GM12892 (cell line): ENCODE results near the gene TMEM134.
"Not testable (repeated sequence)": the region's sequence is repeated elsewhere in the genome, so short reads cannot be mapped to it uniquely, and the experiment has no call there.

Experiments used
- DNase-seq: peaks from one replicate; pipeline ENCODE4 v3.0.0; 2011; ENCODE audit not compliant: insufficient read length
- FAIRE-seq: peaks from 2 replicates; lab custom pipeline; 2011; peaks lifted over from hg19 to GRCh38; lab: Jason Lieb, UNC
- POLR2A ChIP-seq: IDR thresholded peaks from 2 replicates; pipeline ENCODE4 v1.6.1; 2011; ENCODE audit warnings: low read depth, low read length, control low read depth
- POLR2AphosphoS5 ChIP-seq: IDR thresholded peaks from 2 replicates; pipeline ENCODE4 v1.6.1; 2011; ENCODE audit warnings: low read depth, low read length, control low read depth
- TAF1 ChIP-seq: IDR thresholded peaks from 2 replicates; pipeline ENCODE4 v1.6.1; 2011; ENCODE audit warnings: low read depth, mild to moderate bottlenecking, control low read depth, low read length, borderline replicate concordance

TMEM134 gene

GRCh38 chr11:67472882-67473281, 3.8 kb upstream of the TMEM134 start:
- no peak for TF ChIP-seq TAF1
- no peak for TF ChIP-seq POLR2AphosphoS5
- TF ChIP-seq POLR2A = no peak
- DNase-seq = no peak

GRCh38 chr11:67470337-67471002, 1.4 kb upstream of the TMEM134 start:
- no peak for TF ChIP-seq TAF1
- TF ChIP-seq POLR2A = no peak
- TF ChIP-seq POLR2AphosphoS5 = no peak
- FAIRE-seq (peak; percentile 90), DNase-seq (no peak)

More at GRCh38 chr11:67472882-67473281, 3.8 kb upstream of the TMEM134 start:
- no peak for FAIRE-seq

- DNase-seq = no peak
Measured at GRCh38 chr11:67469508-67469811, 409 bp upstream of the TMEM134 start.

DNA sequence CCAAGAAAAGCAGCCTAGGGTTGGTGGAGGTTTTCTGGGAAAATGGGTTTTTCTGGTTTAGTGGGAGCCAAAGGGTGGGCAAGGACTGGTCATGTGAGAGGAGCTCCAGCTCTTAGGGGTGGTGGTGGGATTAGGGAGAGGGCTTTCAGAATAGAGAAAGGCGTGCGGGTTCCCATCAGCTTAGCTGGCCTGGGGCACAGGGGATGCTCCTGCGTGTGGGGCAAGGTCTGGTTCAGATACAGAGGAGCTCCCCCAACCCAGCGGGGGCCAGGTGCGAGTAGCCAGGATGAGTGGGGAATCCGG, 644 bp downstream of the TMEM134 start:
- no peak for DNase-seq
- FAIRE-seq = no peak
- no peak for TF ChIP-seq TAF1
- TF ChIP-seq POLR2AphosphoS5 = no peak
- TF ChIP-seq POLR2A = no peak

More at GRCh38 chr11:67469508-67469811, 409 bp upstream of the TMEM134 start:
- TF ChIP-seq POLR2AphosphoS5 = no peak
- TF ChIP-seq POLR2A = no peak
- no peak for TF ChIP-seq TAF1
- no peak for FAIRE-seq

DNA sequence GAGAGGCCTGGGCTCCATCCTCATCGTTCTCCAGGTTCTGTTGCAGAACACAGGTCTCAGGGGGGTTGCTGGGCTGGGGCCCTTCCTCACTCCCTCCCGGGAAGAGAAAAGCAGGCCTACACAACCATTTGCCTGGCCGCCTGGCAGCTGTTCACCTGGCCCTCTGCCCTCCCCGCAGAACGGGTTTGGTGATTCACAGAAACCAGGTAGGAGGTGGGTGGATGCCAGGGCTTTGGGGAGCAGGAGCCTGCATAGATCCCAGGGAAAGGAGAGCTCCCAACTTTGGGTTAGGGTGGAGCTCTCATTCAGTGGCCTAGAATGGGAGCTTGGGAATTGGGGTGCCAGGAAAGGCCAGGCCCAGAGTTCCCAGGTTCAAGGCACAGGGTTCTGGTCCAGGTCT, 995 bp downstream of the TMEM134 start:
- DNase-seq = no peak
- TF ChIP-seq TAF1 (no peak), POLR2A (no peak), POLR2AphosphoS5 (no peak)
- no peak for FAIRE-seq

- TF ChIP-seq POLR2AphosphoS5 = no peak
- no peak for TF ChIP-seq POLR2A
- TF ChIP-seq TAF1 = no peak
- FAIRE-seq (no peak), DNase-seq (no peak)
Measured at GRCh38 chr11:67466962-67467771, 1.9 kb downstream of the TMEM134 start.

GRCh38 chr11:67466367-67466766, 2.7 kb downstream of the TMEM134 start:
- no peak for TF ChIP-seq POLR2AphosphoS5
- no peak for TF ChIP-seq POLR2A
- TF ChIP-seq TAF1 = no peak
- FAIRE-seq (no peak), DNase-seq (no peak)

- not testable (repeated sequence) for FAIRE-seq, DNase-seq
Measured at GRCh38 chr11:67465530-67465929, 3.5 kb downstream of the TMEM134 start.

DNA sequence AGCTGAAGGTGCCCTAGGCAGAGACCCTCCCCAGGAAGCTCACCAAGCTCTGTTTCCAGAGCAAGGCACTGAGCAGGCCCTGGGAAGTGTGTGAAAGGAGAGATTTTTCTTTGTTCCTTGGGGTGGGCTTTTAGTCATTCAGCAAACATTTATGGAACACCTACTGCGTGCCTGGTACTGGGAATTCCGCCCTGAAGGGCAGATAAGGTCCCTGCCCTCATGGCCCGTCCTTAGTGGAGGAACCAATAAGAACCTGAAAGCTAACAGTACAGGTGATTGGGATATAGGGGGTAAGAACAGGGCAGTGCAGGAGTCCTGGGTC, 3.9 kb downstream of the TMEM134 start:
- TF ChIP-seq TAF1 (no peak), POLR2AphosphoS5 (peak; percentile 8; the same call in 1 of the 2 replicates)
- FAIRE-seq (no peak), DNase-seq (no peak)

GRCh38 chr11:67464411-67465188, 4.5 kb downstream of the TMEM134 start:
- peak; percentile 95 for DNase-seq
- peak; percentile 98 for FAIRE-seq
- TF ChIP-seq TAF1 = peak; percentile 53; the same call in 1 of the 2 replicates
- peak; percentile 85 for TF ChIP-seq POLR2A
- TF ChIP-seq POLR2AphosphoS5 = peak; percentile 81

GRCh38 chr11:67463680-67464410, 5.2 kb downstream of the TMEM134 start:
- FAIRE-seq (no peak), DNase-seq (no peak)

More at GRCh38 chr11:67463680-67464410, 5.2 kb downstream of the TMEM134 start:
- TF ChIP-seq POLR2AphosphoS5 (no peak), TAF1 (no peak), POLR2A (no peak; the same call in 1 of the 2 replicates)
